GM06990 (cell line): Measurements from ENCODE around the gene TTYH2.

Experiments
- DNase-seq: peaks from one replicate; pipeline ENCODE4 v3.0.0-alpha.2; 2011; ENCODE audit not compliant: insufficient read length; ENCODE audit errors: extremely low read depth
- H3K27me3 ChIP-seq: replicated peaks from 2 replicates; pipeline ENCODE4 v1.6.0; 2011; ENCODE audit warnings: low read length; ENCODE audit not compliant: control insufficient read depth, insufficient read depth
- H3K36me3 ChIP-seq: 2 replicates; pipeline ENCODE4 v1.5.1; 2011; ENCODE audit warnings: low read length; ENCODE audit not compliant: control insufficient read depth, insufficient read depth
- H3K4me3 ChIP-seq: replicated peaks from 2 replicates; pipeline ENCODE4 v1.5.1; 2011; ENCODE audit warnings: low read depth, mild to moderate bottlenecking, control low read depth, low read length
- CTCF ChIP-seq: IDR thresholded peaks from 2 replicates; pipeline ENCODE4 v1.5.1; 2011; ENCODE audit warnings: low read length, control low read depth, mild to moderate bottlenecking, inconsistent platforms; ENCODE audit not compliant: insufficient read depth, poor library complexity, severe bottlenecking

Gene TTYH2

GRCh38 chr17:74201948-74202347 lies 11.4 kb upstream of the TTYH2 start:
- Histone ChIP-seq H3K36me3 (peaks cover 16% of the 10 kb centered on the region), H3K4me3 (no peak overlapping the region), H3K27me3 (no peaks in the 10 kb centered on the region; the same call in 1 of the 2 replicates)
- TF ChIP-seq CTCF, result no peak
- no peak for DNase-seq

DNA sequence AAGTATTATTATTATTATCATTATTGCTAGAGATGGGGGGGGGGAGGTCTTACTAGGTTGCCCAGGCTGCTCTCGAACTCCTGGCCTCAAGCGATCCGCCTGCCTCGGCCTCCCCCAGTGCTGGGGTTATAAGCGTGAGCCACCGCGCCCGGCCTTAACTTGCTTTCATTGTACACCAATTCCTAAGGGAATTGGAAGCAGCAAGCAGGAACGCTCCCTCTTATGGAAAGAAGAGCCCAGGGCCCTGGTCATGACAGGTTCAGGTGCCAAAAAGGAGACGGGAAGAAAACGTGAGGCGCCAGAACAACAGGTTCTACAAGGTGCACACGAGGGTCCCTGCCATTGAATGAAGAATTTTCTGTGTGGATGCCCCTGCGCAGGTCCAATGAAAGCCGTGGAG lies 10.4 kb upstream of the TTYH2 start:
- Histone ChIP-seq H3K4me3 (no peak overlapping the region), H3K36me3 (peaks cover 21% of the 10 kb centered on the region), H3K27me3 (no peaks in the 10 kb centered on the region; the same call in 1 of the 2 replicates)
- no peak for DNase-seq
- no peak for TF ChIP-seq CTCF

DNA sequence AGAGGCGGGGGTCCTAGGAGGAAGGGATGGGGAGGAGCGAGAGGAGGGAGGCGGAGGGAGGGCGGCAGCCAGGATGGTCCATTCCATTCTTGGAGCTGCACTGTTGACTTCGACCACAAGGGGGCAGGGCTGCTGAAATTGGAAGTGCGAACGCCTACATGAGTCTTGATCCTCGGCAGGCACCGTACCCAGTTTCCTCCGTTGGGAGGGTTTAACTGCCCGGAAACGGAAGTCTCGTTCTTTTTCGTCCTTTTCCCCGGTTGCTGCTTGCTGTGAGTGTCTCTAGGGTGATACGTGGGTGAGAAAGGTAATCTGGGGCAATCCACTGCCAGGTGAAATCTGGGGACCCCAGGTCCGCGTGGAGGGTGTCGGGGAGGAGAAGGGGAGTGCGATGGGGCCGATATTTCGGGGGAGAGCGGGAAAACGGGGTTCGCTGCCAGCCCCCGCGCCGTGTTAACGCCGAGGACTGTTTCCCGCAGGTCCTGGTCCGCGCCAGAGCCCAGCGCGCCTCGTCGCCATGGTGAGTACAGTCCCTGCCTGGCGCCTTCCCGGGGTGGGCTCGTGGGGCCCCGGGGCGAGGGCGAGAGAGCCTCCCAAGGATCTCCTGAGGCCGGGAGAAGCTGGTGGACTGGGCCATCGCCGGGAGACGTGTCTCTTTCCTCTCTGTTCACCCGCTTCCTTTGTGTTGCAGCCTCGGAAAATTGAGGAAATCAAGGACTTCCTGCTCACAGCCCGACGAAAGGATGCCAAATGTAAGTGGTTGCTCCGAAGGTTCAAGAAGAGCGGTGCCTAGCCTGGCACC lies 9.7 kb upstream of the TTYH2 start, which contains the start of gene RPL38:
Gene RPL38, plus strand, starts transcription at position 240 of the 802 bp plus-strand sequence. Its CDS starts 278 bp downstream, at position 518.
- Histone ChIP-seq H3K4me3 (peak within 1 kb of the TSS; percentile 99), H3K36me3 (peaks cover 21% of the 10 kb centered on the region)

DNA sequence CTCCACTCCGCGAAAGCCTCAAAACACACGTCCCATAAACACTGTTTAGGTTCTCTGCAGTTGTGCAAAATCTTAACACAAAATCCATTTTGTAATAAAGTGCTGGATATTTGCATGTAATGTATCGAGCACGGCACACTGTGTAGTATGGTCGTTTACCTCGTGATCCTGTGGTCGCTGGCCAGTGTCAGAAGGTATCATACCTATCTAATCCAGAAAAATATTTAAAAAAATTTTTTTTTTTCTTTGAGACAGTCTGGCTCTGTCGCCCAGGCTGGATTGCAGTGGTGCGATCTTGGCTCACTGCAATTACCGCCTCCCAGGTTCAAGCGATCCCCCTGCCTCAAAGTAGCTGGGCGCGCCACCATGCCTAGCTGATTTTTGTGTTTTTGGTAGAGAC lies 8.9 kb upstream of the TTYH2 start:
- DNase-seq, result no peak
- H3K36me3 ChIP-seq, result peaks cover 21% of the 10 kb centered on the region
- TF ChIP-seq CTCF, result no peak
- H3K4me3 ChIP-seq, result peak overlapping the region; percentile 99
- H3K27me3 ChIP-seq, result no peaks in the 10 kb centered on the region; the same call in 1 of the 2 replicates

More for the DNA sequence above, 9.7 kb upstream of the TTYH2 start, which contains the start of gene RPL38:
- TF ChIP-seq CTCF, result peak; percentile 97
- peak; percentile 84 for DNase-seq
- no peaks in the 10 kb centered on the region; the same call in 1 of the 2 replicates for H3K27me3 ChIP-seq

- no peak for DNase-seq
- H3K4me3 ChIP-seq, result peak overlapping the region; percentile 99
- peaks cover 24% of the 10 kb centered on the region for H3K36me3 ChIP-seq
- no peaks in the 10 kb centered on the region for H3K27me3 ChIP-seq
- no peak for TF ChIP-seq CTCF
Observed at GRCh38 chr17:74205274-74205673, 8.1 kb upstream of the TTYH2 start.

DNA sequence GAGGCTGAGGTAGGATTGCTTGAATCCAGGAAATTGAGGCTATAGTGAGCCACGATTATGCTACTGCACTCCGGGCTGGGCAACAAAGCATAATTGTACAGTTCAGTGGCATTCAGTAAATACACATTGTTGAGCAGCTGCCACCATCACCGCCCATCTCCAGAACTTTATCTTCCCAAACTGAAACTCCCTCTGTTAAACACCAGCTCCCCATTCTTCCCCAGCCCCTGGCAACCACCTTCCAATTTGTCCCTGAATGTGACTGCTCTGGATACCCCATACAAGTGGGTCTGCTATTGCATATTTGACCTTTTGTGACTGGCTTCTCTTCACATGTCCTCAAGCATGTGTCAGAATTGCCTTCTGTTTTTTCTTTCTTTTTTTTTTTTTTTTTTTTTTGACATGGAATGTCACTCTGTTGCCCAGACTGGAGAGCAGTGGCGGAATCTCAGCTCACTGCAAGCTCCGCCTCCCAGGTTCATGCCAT lies 7.0 kb upstream of the TTYH2 start:
- no peak for DNase-seq
- Histone ChIP-seq H3K27me3 (no peaks in the 10 kb centered on the region), H3K36me3 (peaks cover 27% of the 10 kb centered on the region), H3K4me3 (no peak overlapping the region)
- no peak for TF ChIP-seq CTCF
